HepG2 (cell line): ENCODE measurements around the gene SINHCAF. TPM values are rescaled to one million over a fixed set of nuclear protein-coding genes. Genes with fewer than 3 reads are reported as not detected.

Experiments
- AHR ChIP-seq: IDR thresholded peaks from 2 replicates; pipeline ENCODE4 v1.6.1; 2018; ENCODE audit warnings: missing genetic modification reagents, missing compliant biosample characterization
- EEA1 ChIP-seq: sonication (generic); formaldehyde crosslinking; IDR thresholded peaks from 2 replicates; pipeline ENCODE4 v1.5.1; 2020; ENCODE audit warnings: mild to moderate bottlenecking, missing genetic modification reagents, borderline replicate concordance
- ESRRA ChIP-seq: sonication (generic); formaldehyde crosslinking; IDR thresholded peaks from 2 replicates; pipeline ENCODE4 v1.5.1; 2020; ENCODE audit warnings: mild to moderate bottlenecking, low read depth, missing genetic modification reagents
- MZF1 ChIP-seq: sonication (generic); formaldehyde crosslinking; IDR thresholded peaks from 2 replicates; pipeline ENCODE4 v1.8.1; 2023; ENCODE audit warnings: mild to moderate bottlenecking, missing genetic modification reagents, borderline replicate concordance
- NR2F6 ChIP-seq, 2 experiments: IDR thresholded peaks; 2 replicates each; pipeline ENCODE4 v1.6.1; 2016; ENCODE audit warnings: antibody characterized with exemption in 1 of 2, mild to moderate bottlenecking in 1 of 2
- PITX1 ChIP-seq: sonication (generic); formaldehyde crosslinking; IDR thresholded peaks from 2 replicates; pipeline ENCODE4 v1.5.1; 2020; ENCODE audit warnings: mild to moderate bottlenecking, missing genetic modification reagents
- REST ChIP-seq, 2 experiments: IDR thresholded peaks; 2 replicates each; pipeline ENCODE4 v1.6.1; 2011 to 2012; ENCODE audit warnings: low read length in 2 of 2, borderline replicate concordance in 1 of 2, low read depth in 1 of 2, mild to moderate bottlenecking in 1 of 2, moderate library complexity in 1 of 2
- SPEN ChIP-seq: sonication (generic); formaldehyde crosslinking; IDR thresholded peaks from 2 replicates; pipeline ENCODE4 v1.5.1; 2020; ENCODE audit warnings: low read depth, mild to moderate bottlenecking, missing genetic modification reagents
- YEATS4 ChIP-seq: sonication (generic); formaldehyde crosslinking; IDR thresholded peaks from 2 replicates; pipeline ENCODE4 v1.4.0; 2020; ENCODE audit warnings: missing genetic modification reagents, borderline replicate concordance
- ZFP36L2 ChIP-seq: sonication (generic); formaldehyde crosslinking; IDR thresholded peaks from 2 replicates; pipeline ENCODE4 v1.4.0; 2020; ENCODE audit warnings: missing genetic modification reagents
- ZFY ChIP-seq: sonication (generic); formaldehyde crosslinking; IDR thresholded peaks from 2 replicates; pipeline ENCODE4 v1.4.0; 2020; ENCODE audit warnings: missing genetic modification reagents
- ZSCAN22 ChIP-seq: sonication (generic); formaldehyde crosslinking; IDR thresholded peaks from 2 replicates; pipeline ENCODE4 v1.4.0; 2020; ENCODE audit warnings: mild to moderate bottlenecking, missing genetic modification reagents
- polyA plus RNA-seq, 8 experiments: library from polyadenylated mRNA; depleted of rRNA in 3 of 8; stranded (reverse) in 7 of 8; unstranded in 1 of 8; fragments of >200 nt; fragmentation: Illumina TruSeq in 4 of 8; extraction: Trizol in 4 of 8; gene quantifications; 2 replicates each; pipeline versions ENCODE4 v1.2.1 to v1.2.3, GENCODE V29; 2011 to 2016; ENCODE audit warnings: low read depth in 4 of 8, missing spikeins in 1 of 8, mixed read lengths in 1 of 8; ENCODE audit not compliant: insufficient read depth in 1 of 8
- total RNA-seq, 5 experiments: library from RNA; depleted of rRNA; stranded (reverse); fragments of >200 nt; fragmentation: Illumina TruSeq; extraction: Trizol; gene quantifications; 2 replicates each; pipeline ENCODE4 v1.2.3, GENCODE V29; 2016; ENCODE audit warnings: low read depth in 1 of 5
- TF ChIP-seq, protein P1 (sequence below): sonication (generic); formaldehyde crosslinking; IDR thresholded peaks from 2 replicates; pipeline ENCODE4 v1.8.0; 2022; ENCODE audit warnings: mild to moderate bottlenecking, missing genetic modification reagents; ENCODE audit not compliant: insufficient replicate concordance
- TF ChIP-seq, protein P2 (sequence below), 2 experiments: fragments of 450-650 bp in 1 of 2; sonication (generic) in 1 of 2; formaldehyde crosslinking; IDR thresholded peaks; 2 replicates each; pipeline versions ENCODE4 v1.5.0 to v1.8.0; 2020 to 2022; ENCODE audit warnings: mild to moderate bottlenecking in 1 of 2, missing genetic modification reagents in 1 of 2
- TF ChIP-seq, protein P3 (sequence below): IDR thresholded peaks from 2 replicates; pipeline ENCODE4 v1.6.1; 2016; ENCODE audit warnings: missing compliant biosample characterization, missing genetic modification reagents, borderline replicate concordance
- TF ChIP-seq, protein P4 (sequence below): sonication (generic); formaldehyde crosslinking; IDR thresholded peaks from 2 replicates; pipeline ENCODE4 v1.8.1; 2023; ENCODE audit warnings: mild to moderate bottlenecking, missing genetic modification reagents

Gene SINHCAF
- total and polyA plus RNA-seq, 2 of the 13 experiments (the other 11 are each of a cell fraction or from before 2014, with no cell fraction given) = 54.6 to 97.8 TPM

DNA sequence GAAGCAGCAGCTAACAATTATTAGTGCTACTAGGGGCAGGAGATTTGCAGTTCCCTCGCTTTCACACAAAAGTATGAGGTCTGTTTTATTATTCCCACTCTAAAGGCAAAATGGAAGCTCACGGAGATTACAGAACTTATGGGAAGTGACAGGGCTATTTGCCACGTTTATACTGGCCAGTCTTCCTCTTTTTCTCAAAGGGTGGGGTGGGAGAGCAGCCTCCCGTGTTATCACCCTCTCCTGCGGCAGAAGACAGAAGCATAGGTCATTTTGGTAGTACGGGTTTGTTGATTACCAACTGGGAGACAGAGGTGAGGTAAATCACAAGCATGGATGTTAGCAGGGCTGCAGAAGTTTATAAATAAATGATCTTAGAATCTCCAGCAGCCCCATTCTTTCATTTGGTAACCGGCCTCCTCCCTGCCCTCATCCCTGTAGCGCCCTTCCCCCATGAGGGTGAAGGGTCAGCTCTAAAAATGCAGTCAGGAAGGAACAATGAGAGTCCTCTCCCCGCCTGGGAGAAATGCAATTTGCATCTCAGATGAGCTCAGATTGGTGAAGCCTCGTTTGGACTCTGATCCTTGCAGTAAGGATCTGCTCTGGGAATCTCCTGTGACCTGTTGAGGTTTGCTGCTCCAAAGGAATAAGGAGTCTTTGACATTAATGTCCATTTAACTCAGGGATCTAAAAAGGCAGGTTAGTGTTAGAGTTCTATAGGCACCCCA, 44.7 kb upstream of the SINHCAF start (continued):
- TF ChIP-seq, protein P1, sequence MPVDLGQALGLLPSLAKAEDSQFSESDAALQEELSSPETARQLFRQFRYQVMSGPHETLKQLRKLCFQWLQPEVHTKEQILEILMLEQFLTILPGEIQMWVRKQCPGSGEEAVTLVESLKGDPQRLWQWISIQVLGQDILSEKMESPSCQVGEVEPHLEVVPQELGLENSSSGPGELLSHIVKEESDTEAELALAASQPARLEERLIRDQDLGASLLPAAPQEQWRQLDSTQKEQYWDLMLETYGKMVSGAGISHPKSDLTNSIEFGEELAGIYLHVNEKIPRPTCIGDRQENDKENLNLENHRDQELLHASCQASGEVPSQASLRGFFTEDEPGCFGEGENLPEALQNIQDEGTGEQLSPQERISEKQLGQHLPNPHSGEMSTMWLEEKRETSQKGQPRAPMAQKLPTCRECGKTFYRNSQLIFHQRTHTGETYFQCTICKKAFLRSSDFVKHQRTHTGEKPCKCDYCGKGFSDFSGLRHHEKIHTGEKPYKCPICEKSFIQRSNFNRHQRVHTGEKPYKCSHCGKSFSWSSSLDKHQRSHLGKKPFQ (CRISPR knock-in tag) = no peak
- no peak for TF ChIP-seq MZF1 (CRISPR knock-in tag)
- no peak for TF ChIP-seq ESRRA
- 0 out of 2 replicates have a peak, but pooled peaks have one; percentile 4 for TF ChIP-seq ZFY (CRISPR knock-in tag)
- TF ChIP-seq, protein P2, sequence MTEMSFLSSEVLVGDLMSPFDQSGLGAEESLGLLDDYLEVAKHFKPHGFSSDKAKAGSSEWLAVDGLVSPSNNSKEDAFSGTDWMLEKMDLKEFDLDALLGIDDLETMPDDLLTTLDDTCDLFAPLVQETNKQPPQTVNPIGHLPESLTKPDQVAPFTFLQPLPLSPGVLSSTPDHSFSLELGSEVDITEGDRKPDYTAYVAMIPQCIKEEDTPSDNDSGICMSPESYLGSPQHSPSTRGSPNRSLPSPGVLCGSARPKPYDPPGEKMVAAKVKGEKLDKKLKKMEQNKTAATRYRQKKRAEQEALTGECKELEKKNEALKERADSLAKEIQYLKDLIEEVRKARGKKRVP (CRISPR knock-in tag; IDR thresholded peaks at IDR 0.05) = peak in 1 of 2 experiments; percentile 65; a peak in 2 of 4 replicates
- TF ChIP-seq, protein P3, sequence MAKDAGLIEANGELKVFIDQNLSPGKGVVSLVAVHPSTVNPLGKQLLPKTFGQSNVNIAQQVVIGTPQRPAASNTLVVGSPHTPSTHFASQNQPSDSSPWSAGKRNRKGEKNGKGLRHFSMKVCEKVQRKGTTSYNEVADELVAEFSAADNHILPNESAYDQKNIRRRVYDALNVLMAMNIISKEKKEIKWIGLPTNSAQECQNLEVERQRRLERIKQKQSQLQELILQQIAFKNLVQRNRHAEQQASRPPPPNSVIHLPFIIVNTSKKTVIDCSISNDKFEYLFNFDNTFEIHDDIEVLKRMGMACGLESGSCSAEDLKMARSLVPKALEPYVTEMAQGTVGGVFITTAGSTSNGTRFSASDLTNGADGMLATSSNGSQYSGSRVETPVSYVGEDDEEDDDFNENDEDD (CRISPR knock-in tag) = no peak
- peak; percentile 90 for TF ChIP-seq NR2F6 (IDR thresholded peaks at IDR 0.05)
- peak; percentile 88 for TF ChIP-seq NR2F6 (CRISPR knock-in tag; IDR thresholded peaks at IDR 0.05)
- TF ChIP-seq ZFP36L2 (CRISPR knock-in tag) = no peak
- 0 out of 2 replicates have a peak, but pooled peaks have one; percentile 28 for TF ChIP-seq PITX1 (CRISPR knock-in tag)
- TF ChIP-seq REST (IDR thresholded peaks at IDR 0.05; ENCODE audit: borderline replicate concordance in 1 of 2, low read depth in 1 of 2, low read length in 2 of 2) = no peak
- no peak for TF ChIP-seq ZSCAN22 (CRISPR knock-in tag)
- TF ChIP-seq AHR (CRISPR knock-in tag) = no peak
- no peak for TF ChIP-seq YEATS4
- TF ChIP-seq EEA1 (CRISPR knock-in tag) = no peak
- TF ChIP-seq, protein P4, sequence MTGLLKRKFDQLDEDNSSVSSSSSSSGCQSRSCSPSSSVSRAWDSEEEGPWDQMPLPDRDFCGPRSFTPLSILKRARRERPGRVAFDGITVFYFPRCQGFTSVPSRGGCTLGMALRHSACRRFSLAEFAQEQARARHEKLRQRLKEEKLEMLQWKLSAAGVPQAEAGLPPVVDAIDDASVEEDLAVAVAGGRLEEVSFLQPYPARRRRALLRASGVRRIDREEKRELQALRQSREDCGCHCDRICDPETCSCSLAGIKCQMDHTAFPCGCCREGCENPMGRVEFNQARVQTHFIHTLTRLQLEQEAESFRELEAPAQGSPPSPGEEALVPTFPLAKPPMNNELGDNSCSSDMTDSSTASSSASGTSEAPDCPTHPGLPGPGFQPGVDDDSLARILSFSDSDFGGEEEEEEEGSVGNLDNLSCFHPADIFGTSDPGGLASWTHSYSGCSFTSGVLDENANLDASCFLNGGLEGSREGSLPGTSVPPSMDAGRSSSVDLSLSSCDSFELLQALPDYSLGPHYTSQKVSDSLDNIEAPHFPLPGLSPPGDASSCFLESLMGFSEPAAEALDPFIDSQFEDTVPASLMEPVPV (CRISPR knock-in tag) = no peak
- TF ChIP-seq SPEN (CRISPR knock-in tag) = no peak
